Effector memory CD4-positive, alpha-beta T cell (primary cell): ENCODE data around the gene ADAMTS19.
A peak's percentile ranks its signal among the peaks of the same experiment; 100 is the strongest.

ENCODE experiments used
- DNase-seq, 3 donors: peaks; one replicate each; pipeline ENCODE4 v3.0.0-alpha.2; 2020
- H3K27ac ChIP-seq: 2 replicates; pipeline ENCODE4 v1.7.0; 2013; ENCODE audit warnings: mild to moderate bottlenecking, low read length, moderate library complexity; ENCODE audit not compliant: insufficient read depth, poor library complexity, severe bottlenecking
- H3K27me3 ChIP-seq: replicated peaks from 2 replicates; pipeline ENCODE4 v1.7.0; 2013; ENCODE audit warnings: mild to moderate bottlenecking, low read length; ENCODE audit not compliant: insufficient read depth, control insufficient read depth, poor library complexity, severe bottlenecking
- H3K36me3 ChIP-seq: 2 replicates; pipeline ENCODE4 v1.7.0; 2013; ENCODE audit warnings: mild to moderate bottlenecking, low read length, moderate library complexity; ENCODE audit not compliant: control insufficient read depth, insufficient read depth
- H3K4me1 ChIP-seq: 2 replicates; pipeline ENCODE4 v1.7.0; 2013; ENCODE audit warnings: low read length, mild to moderate bottlenecking; ENCODE audit not compliant: control insufficient read depth, insufficient read depth, poor library complexity, severe bottlenecking
- H3K4me3 ChIP-seq: 2 replicates; pipeline ENCODE4 v1.7.0; 2013; ENCODE audit warnings: low read length, low read depth, mild to moderate bottlenecking; ENCODE audit not compliant: insufficient read depth, poor library complexity, severe bottlenecking
- H3K9me3 ChIP-seq: 2 replicates; pipeline ENCODE4 v1.7.0; 2013; ENCODE audit warnings: mild to moderate bottlenecking, low read length, moderate library complexity; ENCODE audit not compliant: control insufficient read depth

Gene ADAMTS19

DNA sequence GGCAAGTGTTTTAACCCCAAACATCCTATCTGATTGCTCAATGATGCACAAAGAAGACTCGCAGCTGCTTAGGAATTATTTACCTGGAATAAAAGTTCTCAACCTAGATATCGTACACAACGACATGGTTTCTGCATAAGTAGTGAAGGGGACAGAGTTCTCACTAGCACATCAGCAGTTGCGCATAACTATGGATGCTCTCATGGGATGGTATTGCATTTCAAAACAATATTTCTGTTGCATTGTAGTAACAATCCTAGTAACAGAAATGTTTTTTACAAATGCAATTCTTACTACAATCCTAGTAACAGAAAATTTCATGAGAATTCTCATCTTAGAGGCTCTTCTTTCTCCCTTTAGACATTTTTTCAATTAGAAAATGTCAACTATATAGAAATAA lies 193.3 kb downstream of the ADAMTS19 start:
- DNase-seq, result no peak
- H3K4me3 ChIP-seq, result no peak overlapping the region
- H3K27me3 ChIP-seq, result no peaks in the 10 kb centered on the region
- no peaks in the 10 kb centered on the region for H3K36me3 ChIP-seq
- H3K27ac ChIP-seq, result no peak overlapping the region
- H3K4me1 ChIP-seq, result no peaks in the 10 kb centered on the region
- no peaks in the 10 kb centered on the region for H3K9me3 ChIP-seq

DNA sequence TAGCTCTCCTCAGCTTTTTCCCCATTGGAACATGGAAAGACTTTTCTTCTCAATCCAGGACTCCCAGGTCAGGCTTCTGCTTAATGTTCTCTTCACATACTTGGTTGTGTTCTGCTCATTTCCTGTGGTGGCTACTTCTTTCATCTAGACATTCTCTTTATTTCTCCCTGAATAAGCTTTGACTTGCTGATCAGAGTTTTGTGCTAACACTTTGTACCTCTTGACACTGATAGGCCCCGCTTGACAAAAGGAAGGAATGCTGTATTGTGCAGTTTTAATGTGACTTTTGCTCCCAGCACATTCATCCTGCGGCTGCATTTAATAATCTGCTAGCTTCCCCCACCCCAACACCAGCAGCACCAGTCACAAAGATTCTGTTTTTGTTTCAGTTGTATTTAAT lies 196.9 kb downstream of the ADAMTS19 start:
- H3K36me3 ChIP-seq, result no peaks in the 10 kb centered on the region
- no peak overlapping the region for H3K4me3 ChIP-seq
- H3K4me1 ChIP-seq, result no peaks in the 10 kb centered on the region
- no peak for DNase-seq
- no peak overlapping the region for H3K27ac ChIP-seq
- no peaks in the 10 kb centered on the region for H3K27me3 ChIP-seq
- H3K9me3 ChIP-seq, result no peaks in the 10 kb centered on the region

DNA sequence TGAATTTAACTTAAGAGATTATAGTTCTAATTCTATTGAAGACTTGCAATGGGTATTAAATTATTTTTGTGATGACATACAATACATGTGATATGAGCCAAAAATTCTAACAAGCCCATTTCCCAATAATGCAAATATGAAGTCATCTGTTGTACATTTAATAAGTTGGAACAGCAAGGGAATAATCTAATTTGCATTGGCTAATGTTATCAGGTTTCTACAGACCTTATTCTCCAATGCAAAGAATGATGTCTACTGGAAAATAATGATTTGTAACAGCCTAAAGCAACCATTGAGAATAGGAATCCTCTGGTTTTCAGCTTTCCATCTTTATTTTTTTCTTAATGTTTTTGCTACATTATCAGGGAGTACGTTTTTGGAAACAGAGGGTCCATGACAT lies 198.7 kb downstream of the ADAMTS19 start:
- Histone ChIP-seq H3K27me3 (no peaks in the 10 kb centered on the region), H3K9me3 (no peaks in the 10 kb centered on the region), H3K4me1 (no peaks in the 10 kb centered on the region), H3K27ac (no peak overlapping the region), H3K4me3 (no peak overlapping the region), H3K36me3 (no peaks in the 10 kb centered on the region)
- no peak for DNase-seq

DNA sequence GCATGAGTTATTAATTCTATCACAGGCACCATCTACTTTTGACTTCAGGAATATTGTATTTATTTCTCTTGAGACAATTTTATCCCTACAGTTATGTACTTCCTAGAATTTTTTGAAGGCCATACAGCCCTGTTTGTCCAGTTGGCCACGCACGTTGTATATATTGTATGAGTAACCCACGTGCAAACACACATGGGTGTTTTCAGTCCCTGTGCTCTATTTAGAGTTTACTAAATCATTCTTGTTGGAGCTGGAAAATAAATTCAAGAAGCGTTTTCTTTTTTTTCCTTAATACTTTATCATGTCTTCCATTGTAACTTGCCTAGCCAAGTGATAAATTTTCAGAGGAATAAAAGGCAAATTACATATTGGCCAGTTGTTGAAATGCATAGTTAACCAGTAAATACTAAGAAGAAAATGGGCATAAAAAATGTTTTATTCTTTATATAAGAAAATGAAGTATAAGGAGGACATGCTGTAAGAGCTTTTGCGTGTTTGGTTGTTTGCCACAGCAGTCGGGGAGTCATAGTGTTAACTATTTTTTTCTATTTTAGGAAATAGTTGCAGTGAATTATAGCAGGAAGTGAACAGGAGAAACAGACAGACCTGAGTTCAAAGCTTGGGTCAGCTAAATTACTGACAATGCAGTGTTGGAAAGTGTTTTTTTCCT lies 201.4 kb downstream of the ADAMTS19 start:
- Histone ChIP-seq H3K27me3 (no peaks in the 10 kb centered on the region), H3K4me3 (no peak overlapping the region), H3K9me3 (no peaks in the 10 kb centered on the region), H3K4me1 (no peaks in the 10 kb centered on the region), H3K36me3 (no peaks in the 10 kb centered on the region), H3K27ac (no peak overlapping the region)
- DNase-seq, result no peak

GRCh38 chr5:129664336-129664937 lies 204.3 kb downstream of the ADAMTS19 start:
- no peak overlapping the region for H3K4me3 ChIP-seq
- H3K27ac ChIP-seq, result no peak overlapping the region
- H3K9me3 ChIP-seq, result no peaks in the 10 kb centered on the region
- H3K27me3 ChIP-seq, result no peaks in the 10 kb centered on the region
- H3K36me3 ChIP-seq, result no peaks in the 10 kb centered on the region
- peak in 1 of 3 donors; percentile 4 for DNase-seq
- no peaks in the 10 kb centered on the region for H3K4me1 ChIP-seq

- Histone ChIP-seq H3K27me3 (no peaks in the 10 kb centered on the region), H3K4me1 (no peaks in the 10 kb centered on the region), H3K4me3 (no peak overlapping the region), H3K9me3 (no peaks in the 10 kb centered on the region), H3K36me3 (no peaks in the 10 kb centered on the region), H3K27ac (no peak overlapping the region)
- no peak for DNase-seq
These were observed 210.9 kb downstream of the ADAMTS19 start for GRCh38 chr5:129670957-129671500.

DNA sequence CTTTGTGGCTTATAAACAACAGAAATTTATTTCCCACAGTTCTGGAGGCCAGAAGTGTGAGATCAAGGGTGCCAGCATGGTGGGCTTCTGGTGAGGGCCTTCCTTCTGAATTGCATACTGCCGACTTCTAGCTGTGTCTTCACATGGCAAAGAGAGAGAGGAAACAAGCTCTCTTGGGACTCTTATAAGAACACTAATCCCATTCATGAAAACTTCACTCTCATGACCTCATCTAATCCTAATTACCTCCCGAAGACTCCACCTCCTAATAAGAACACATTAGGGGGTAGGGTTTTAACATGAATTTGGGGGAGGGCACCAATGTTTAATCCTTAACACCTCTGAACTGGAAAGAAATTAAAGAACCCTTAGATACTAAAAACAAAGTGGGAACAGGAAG lies 211.9 kb downstream of the ADAMTS19 start:
- H3K9me3 ChIP-seq, result no peaks in the 10 kb centered on the region
- no peak overlapping the region for H3K27ac ChIP-seq
- no peak overlapping the region for H3K4me3 ChIP-seq
- no peaks in the 10 kb centered on the region for H3K36me3 ChIP-seq
- DNase-seq, result no peak
- H3K27me3 ChIP-seq, result no peaks in the 10 kb centered on the region
- H3K4me1 ChIP-seq, result no peaks in the 10 kb centered on the region

DNA sequence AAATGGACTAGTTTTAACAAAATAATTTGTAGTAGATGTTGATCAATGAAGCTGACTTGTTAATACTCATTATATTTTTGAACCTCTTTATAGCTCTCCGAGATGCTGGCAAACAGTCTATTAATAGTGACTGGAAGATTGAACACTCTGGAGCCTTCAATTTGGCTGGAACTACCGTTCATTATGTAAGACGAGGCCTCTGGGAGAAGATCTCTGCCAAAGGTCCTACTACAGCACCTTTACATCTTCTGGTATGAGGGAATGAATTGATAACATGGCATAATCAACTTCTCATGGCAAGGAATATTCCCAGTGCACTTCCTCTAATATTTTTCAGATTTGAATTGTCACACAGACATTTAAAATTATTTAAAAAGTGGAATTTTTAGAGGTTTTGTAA lies 219.6 kb downstream of the ADAMTS19 start:
- H3K27ac ChIP-seq, result no peak overlapping the region
- H3K4me3 ChIP-seq, result no peak overlapping the region
- no peaks in the 10 kb centered on the region for H3K9me3 ChIP-seq
- no peaks in the 10 kb centered on the region for H3K36me3 ChIP-seq
- no peaks in the 10 kb centered on the region for H3K4me1 ChIP-seq
- no peak for DNase-seq
- H3K27me3 ChIP-seq, result no peaks in the 10 kb centered on the region

- Histone ChIP-seq H3K4me3 (no peak overlapping the region), H3K4me1 (no peaks in the 10 kb centered on the region), H3K9me3 (no peaks in the 10 kb centered on the region), H3K36me3 (no peaks in the 10 kb centered on the region), H3K27ac (no peak overlapping the region), H3K27me3 (no peaks in the 10 kb centered on the region)
- DNase-seq, result no peak
These were observed 227.8 kb downstream of the ADAMTS19 start for GRCh38 chr5:129687941-129688340.

GRCh38 chr5:129689045-129689444 lies 228.9 kb downstream of the ADAMTS19 start:
- Histone ChIP-seq H3K9me3 (no peaks in the 10 kb centered on the region), H3K36me3 (no peaks in the 10 kb centered on the region), H3K4me3 (no peak overlapping the region), H3K4me1 (no peaks in the 10 kb centered on the region), H3K27me3 (no peaks in the 10 kb centered on the region), H3K27ac (no peak overlapping the region)
- no peak for DNase-seq
